Activated CD4-positive, CD25-positive, alpha-beta regulatory T cell (primary cell): ENCODE measurements around the gene TNK2.
A peak's percentile ranks its signal among the peaks of the same experiment; 100 is the strongest.
"Not testable (repeated sequence)": the region's sequence is repeated elsewhere in the genome, so short reads cannot be mapped to it uniquely, and the experiment has no call there.

Source experiments
- DNase-seq, 4 experiments: peaks; one replicate each; lab custom pipeline; 2025; lab: John Stamatoyannopoulos, UW

Gene TNK2

DNA sequence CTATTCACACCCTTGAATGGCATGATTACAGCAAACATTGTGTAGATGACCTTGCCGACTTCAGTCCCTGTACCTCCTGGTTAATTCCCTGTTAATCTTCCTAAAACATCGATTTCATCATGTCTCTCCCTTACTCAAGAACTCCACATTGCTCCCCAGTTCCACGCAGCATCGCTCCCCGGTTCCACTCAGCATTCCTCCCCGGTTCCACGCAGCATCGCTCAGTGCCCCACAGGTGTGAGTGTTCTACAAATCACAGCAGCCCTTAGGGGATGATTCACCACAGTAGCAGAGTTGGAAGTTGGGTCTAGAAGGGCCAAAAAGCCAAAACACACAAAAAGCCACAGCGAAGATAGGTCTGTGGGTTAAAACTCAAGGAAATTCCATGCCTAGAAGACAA is 8.6 kb upstream of the TNK2 start:
- DNase-seq: no peak

DNA sequence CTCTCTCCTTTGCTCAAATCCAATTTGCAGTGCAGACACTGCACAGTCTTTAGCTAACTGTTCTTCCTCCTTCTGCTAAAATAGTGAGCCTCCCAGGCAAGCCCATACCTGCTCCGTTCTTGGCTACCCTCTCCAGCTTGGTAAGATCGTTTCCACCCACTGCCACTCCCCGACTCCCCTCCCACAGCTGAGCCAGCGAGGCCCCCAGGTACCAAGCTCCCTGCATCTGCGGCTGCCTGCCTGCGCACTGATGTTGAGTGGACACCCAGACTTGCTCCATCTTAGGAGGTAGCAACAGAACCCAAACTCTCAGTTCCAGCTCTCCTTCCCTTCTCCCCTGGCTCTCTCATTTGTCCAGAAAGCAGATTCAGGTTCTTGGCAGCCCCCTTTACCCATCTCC is 7.9 kb upstream of the TNK2 start:
- no peak for DNase-seq

DNA sequence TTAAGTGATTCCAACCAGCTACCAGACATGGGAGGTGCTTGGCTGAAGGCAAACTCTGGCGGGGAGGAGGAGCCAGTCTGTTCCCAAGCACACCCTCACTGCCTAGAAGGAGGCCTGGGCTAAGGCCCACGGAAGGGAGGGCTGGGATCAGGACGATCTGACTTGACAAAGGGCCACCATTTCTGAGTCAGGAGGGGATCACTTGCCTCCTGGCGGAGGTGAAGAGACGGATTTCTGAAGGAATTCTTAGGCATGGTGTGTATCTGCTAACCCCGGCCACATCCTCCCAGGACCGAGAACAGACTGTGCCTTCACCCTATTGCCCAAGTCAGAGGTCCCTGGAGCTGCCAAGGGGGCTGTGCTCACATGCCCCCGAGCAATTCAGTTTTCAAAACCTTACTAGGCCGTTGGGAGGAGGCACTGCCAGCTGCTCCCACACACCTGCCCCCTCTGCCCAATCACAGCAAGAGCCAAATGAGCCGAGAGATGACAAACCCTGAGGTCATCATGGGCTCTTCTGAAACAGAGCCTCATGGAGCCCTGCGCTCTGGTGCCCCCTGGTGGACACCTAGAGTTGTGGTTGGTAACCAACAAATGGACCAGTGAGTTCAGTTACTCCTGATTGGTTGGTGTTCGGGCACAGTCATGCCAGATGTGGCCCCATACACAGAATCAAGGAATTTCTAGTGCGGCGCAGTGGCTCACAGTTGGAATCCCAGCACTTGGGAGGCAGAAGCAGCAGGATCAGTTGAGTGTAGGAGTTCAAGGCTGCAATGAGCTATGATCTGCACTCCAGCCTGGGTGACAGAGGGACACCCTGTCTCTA is 6.5 kb upstream of the TNK2 start:
- no peak for DNase-seq

DNA sequence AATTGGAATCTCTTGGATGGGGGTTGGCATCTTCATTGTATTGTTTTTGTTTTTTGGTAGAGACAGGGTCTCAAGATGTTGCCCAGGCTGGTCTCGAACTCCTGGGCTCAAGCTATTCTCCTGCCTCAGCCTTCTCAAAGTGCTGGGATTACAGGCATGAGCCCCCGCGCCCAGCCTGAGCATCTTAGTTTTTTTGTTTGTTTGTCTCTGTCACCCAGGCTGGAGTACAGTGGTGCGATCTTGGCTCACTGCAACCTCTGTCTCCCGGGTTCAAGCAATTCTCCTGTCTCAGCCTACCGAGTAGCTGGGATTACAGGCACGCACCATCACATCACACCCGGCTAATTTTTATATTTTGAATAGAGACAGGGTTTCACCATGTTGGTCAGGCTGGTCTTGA is 5.8 kb upstream of the TNK2 start:
- DNase-seq: not testable (repeated sequence)

DNA sequence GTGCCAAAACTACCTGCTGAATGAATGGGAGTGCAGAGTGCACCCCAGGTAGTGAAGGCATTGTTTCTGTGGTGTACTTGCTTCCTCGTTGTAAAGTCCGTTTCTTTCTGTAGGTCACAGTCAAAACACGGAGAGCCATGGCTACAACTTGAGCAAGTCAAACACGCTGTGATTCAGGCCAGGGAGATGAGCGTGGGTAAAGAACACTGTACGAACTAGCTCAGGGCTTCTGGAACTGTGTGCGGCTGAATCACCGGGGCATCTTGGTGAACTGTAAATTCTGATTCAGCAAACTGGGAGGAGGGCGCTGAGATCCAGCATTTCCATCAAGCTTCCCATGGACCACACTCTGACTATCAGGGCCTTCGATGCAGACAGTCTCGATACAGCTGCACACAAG is 5.0 kb upstream of the TNK2 start:
- DNase-seq: no peak

DNA sequence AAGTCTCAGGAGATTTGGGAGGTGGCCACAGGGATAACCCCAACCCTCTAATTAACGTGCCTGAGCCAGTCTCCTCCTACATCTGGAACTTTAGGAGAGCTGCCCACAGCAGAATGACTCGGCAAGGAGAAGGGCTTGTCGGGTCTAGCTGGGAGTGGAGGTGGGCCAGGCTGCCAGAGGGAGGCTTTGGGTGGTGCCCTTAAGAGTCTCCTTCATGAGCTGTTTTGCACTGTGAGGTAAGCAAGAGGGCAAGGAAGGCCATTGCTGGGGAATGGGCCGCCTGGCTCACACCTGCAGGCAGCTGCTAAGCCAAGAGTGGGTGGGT is 3.6 kb upstream of the TNK2 start:
- DNase-seq: no peak

DNA sequence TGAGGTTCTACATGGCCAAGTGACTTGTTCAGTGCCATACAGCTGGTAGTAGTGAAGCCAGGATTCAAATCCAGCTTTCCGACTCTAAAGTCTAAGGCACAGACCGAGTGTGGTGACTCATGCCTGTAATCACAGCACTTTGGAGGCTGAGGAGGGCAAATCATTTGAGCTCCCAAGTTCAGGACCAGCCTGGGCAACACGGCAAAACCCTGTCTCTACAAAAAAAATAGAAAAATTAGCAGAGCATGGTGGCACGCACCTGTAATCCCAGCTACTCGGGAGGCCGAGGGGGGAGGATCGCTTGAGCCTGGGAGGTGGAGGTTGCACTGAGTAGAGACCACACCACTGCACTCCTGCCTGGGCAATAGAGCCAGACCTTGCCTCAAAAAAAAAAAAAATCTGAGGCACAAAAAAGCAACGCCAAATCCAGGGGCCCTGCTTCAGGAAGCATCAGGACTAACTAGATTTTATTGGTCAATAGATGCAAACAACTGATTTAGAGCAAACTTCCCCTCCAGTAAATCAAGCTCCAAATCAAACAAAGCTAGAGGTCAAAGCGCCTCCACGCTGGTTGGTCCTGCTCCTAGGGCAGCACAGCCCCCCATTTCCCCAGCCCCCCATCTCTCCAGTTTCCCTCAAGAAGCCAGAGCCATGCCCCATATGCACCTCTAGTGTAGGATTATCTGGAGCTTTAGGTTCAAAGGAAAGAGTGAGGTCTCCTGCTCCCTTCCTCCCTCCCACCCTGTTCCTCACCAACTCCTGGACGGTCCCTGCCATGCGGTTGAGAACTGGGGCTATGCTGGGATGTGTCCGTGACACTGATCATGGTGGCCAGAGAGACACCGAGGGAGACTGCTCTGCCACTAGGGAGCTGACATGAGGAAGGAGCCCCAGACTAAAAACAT is 2.9 kb upstream of the TNK2 start:
- no peak for DNase-seq

DNA sequence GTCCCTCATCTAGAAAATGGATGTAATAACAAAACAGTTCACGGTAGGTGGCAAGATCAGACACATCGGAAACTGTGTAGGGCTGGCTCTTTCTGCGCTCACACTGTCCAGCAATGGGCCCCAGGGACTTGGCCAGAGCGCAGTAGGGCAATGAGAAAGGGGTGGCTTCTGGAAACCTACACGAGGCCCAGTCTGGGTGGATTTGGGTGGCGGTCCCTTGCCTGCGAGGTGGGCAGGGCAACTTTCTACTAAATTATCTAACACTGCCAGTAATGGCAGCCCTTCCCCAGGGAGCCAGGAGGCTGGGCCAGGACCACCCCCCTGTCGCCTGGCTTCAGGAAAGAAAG is 2.1 kb upstream of the TNK2 start:
- no peak for DNase-seq

DNA sequence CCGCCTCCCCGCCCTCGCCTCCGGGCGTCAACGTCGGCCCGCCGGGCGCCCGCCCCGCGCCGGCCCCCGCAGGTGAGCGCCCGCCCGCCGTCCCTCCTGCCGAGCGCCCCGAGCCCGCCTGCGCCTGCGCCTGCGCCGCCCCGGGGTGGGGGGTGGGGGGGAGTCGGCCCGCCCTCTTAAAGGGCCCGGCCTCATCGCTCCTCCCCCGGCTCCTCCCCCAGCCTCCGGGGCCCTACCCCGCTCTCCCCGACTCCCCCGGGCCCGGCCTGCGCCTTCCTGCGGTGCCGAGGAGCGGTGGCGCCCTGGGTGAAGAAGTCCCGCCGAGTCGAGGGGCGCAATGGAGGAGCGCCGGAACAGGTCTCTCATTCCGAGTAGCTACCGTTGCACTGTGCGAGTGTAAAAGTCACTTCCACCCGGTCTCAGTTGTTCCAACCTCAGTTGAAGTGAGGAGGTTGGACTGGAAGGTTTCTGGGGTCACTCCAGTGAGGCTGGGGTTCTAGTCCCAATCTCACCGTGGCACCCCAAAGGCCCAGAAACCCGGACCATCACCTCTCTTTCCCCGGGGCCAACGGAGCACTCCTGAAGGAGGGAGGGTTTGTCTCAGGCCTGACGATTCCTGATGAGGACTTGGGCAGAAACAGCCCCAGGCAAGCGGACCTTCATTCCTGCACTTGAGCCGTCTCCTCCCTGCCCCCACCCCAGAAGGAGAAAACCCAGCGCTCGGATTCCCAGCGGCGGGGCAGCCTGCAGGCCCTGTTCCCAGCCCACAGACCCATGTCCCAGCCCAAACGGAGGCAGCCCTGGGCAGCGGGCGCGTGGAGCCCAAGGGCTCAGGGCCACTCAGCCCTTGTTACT is 1.5 kb upstream of the TNK2 start:
- peak; percentile 81 to 87 (median 84) for DNase-seq

DNA sequence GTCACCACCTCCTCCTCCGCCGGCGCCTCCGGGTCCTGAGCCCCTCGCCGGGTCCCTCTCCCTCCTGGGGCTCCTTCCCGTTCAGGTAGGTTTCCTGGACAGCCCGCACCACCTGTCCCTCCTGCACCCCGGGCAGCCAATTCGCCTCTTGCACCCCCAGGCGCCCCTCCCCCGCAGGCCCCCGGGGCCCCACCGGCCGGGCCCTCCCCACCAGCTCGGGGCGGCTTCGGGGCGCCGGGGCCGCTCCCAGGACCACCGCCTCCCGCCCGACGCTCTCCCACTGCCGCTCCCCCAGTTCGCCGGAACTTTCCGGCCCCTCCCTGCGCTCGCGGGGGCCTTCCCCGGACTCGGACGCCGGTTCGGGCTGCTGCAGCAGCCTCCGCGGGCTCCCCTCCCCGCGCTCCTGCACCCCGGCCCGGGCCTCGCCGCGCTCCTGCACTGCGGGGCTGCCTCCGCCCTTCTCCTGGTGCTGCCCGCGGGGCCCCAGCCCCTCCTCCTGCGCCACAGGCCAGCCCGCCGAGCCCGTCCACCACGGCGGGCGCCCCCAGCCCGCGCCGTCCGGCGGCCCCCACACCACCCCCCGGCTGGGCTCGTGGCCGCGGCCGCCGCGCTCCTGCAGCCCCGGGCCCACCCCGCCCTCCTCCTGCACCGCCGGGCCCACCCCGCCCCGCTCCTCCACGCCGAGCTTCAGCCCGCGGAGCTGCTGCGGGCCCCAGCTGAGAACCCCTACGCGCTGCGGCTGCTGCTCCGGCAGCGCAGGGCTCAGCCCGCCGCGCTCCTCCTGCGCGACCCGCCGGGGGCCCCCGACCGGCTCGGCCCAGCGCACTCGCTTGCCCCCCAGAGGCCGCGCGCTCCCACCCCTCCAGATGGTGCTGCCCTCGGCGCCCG is 587 bp upstream of the TNK2 start:
- DNase-seq: peak in 2 of 4 experiments; percentile 23 to 39

DNA sequence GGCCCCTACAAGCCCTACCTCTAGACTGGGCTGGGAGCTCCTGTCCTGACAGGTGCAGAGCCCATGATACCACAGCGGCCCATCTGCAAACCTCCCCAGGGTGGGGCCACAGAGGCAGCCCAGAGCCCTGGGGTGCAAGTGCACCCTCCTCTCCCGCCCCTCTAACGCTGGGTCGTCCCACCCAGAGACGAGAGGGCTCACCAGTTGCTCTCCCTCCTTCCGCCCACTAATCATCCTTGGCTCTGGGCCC is 742 bp downstream of the TNK2 start:
- DNase-seq: peak in 2 of 4 experiments; percentile 37 to 46

DNA sequence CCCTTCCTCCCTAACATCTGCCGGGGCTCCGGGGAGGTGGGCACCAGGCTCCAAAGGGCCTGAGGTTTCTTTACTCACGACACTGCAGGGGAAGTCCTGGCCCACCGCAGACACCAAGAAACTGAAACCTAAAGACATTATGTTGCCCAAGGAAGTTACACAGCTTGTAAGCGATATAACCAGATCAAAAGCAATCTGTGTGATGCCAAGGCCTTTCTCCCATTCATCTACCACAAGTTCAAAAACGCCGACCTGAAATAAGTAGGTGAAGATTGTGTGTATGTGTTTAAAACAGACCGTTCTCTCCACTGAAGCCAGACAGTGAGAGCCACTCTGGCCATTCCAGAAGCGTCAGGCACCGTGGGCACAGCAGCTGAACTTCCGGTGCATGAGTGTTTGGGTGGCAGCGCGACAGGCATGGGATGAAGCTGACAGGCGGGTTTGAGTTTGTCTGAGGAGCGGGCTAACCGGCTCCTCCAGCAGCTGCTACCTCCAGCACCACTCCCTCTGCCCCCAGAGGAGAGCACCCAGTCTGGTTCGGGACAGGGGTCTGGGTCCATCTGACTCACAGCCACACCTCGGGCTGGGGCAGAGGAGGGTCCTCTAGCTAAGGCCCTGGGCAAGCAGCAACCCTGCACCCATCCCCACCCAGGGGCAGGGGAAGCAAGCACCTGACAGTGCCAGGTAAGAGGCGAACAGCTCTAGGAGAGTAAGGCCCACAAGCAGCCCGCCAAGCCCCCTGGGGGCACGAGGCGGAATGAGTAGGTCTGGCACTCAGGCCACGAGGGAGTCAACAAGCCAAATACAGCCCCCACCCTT is 1.3 kb downstream of the TNK2 start:
- peak; percentile 35 to 59 (median 48) for DNase-seq

DNA sequence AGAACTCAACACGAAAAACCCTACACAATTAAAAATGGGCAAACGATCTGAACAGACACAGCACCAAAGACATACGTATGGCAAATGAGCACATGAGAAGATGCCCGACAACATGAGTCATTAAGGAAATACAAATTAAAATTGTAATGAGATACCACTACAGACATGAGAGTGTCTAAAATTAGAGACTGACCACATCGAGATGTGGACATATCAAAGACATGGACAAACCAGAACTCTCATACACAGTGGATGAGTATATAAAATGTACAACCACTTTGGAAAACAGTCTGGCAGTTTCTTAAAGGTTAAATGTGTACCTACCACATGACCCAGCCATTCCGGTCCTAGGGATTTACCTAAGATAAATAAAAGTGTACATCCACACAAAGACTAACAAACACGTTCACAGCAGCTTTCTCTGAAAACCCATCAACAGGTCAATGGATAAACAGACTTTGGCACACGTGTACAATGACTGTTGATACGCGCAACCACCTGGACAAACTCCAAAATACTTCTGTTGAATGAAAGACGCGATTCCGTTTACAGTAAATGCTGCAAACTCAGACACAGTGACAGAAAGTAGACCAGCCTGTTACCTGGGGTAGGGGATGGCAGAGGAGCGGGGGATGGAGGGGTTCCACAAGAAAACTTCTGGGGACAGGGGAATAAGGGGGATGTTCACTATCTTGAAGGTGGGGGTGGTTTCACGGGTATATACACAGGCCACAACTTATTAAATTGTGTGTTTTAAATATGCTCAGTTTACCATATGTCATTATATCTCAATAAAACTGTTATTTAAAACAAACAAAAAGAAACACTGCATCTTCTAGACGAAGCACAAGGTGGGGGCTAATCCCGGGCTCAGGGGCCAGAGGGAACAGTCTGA is 2.1 kb downstream of the TNK2 start:
- no peak for DNase-seq

DNA sequence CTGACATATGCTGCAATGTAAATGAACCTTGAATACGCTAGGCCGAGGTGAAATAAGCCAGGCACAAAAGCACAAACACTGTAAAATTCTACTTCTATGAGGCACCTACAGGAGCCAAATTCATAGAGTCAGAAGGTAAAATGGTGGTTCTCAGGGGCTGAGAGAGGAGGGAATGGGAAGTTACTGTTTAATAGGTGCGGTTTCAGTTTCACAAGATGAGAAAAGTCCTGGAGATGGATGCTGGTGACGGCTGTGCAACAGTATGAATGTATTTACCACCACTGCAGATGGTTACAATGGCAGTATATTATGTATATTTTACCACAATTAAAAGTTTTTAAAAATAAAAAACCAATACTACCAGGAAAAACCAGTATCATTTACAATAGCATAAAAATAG is 4.0 kb downstream of the TNK2 start:
- DNase-seq: no peak

DNA sequence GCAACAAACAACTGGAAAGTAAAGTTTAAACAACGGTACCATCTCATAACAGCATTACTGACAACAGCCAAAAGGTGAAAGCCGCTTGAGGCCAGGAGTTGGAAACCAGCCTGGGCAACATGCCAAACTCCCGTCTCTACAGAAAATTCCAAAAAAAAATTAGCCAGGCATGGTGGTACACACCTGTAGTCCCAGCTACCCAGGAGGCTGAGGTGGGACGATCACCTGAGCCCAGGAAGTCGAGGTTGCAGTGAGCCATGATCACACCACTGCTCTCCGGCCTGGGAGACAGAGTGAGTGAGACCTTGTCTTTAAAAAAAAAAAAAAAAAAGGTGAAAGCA is 4.4 kb downstream of the TNK2 start:
- DNase-seq: no peak

DNA sequence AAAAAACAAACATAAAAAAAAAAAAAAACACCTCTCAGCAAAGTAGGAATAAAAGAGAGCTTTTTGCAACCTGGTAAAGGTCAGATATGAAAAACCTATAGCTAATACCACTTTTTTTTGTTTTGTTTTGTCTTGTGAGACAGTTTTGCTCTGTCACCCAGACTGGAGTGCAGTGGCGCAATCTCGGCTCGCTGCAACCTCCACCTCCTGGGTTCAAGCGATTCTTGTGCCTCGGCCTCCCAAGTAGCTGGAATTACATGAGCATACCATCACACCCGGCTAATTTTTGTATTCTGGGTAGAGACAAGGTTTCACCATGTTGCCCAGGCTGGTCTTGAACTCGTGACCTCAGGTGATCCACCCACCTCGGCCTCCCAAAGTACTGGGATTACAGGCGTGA is 5.7 kb downstream of the TNK2 start:
- DNase-seq: not testable (repeated sequence)

DNA sequence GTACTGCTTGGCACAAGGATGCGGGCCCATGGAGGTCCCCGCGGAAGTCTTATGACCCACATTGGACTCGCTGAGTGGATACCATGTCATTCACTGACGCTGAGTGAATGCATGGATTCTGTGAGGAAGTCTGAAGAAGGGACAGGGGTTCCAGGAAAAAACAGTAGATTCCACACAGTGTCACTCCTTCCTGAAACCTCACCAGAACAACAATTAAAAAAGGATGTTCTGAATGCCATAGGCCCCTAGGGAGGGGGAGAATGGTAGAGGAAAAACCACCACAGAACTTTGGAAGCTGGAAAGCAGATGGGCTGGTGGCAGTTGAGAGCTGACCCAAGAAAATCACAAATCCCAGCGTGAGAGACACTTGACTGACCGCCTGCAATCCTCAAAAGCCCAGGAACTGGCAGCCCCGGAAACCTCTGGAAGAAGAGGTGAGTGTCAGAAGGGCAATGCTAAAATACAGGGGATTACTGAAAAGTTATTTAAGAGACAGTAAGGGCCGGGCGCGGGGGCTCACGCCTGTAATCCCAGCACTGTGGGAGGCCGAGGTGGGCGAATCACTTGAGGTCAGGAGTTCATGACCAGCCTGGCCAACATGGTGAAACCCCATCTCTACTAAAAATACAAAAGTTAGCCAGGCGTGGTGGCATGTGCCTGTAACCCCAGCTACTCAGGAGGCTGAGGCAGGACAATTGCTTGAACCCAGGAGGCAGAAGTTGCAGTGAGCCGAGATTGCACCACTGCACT is 6.3 kb downstream of the TNK2 start:
- DNase-seq: not testable (repeated sequence)

DNA sequence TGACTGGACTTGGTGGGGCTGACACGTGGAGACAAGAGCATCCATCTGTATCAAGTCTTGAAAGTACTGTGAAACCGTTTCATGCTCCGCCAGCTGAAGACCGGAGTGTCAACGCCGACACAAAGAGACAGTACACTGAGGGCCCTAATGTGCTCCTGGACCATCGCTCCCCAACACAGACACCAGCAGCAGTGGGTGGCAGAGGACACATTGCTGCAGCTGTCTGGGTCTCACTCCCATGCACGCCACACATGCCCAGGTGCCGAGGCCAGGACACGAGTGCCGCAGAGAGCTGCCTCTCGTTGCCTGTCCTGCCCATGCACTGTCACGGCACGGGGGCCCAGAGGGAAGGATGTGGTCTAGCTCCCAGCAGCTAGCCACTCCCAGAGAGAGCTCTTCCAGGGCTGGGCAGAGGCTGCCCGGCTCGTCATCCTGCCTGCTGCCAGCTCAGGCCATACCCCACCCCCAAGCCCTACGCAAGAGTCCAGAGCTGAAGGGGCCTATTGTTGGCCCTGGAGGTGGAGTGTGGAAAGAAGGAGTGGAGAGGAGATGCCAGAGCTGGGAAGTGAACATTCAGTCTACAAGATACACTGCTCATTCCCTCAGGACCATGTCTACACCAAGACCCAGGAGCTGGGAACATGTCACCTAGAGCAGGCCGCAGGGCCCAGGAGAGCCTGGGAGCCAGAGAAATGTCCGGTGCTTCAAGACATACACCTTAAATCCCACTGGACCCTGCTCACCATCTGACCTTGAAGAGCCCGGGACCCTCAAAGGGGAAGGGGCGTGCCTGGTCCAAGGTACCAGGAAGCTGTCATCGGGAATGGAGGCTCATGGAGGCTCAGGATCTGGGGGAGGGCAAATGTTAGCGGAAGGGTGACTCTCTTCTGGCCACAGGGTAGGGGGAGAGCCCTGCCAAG is 7.7 kb downstream of the TNK2 start:
- peak in 2 of 4 experiments; percentile 17 to 23 for DNase-seq
